DMS 273 treated with DMSO at 0.1 percent for 48 hours (cell line): ENCODE data around the gene C5AR2.
A peak's percentile ranks its signal among the peaks of the same experiment; 100 is the strongest.
"Not testable (repeated sequence)": the region's sequence is repeated elsewhere in the genome, so short reads cannot be mapped to it uniquely, and the experiment has no call there.

Source experiments
- DNase-seq: peaks from one replicate; lab custom pipeline; 2025; lab: John Stamatoyannopoulos, UW

C5AR2 gene

GRCh38 chr19:47363758-47364531 is 32.0 kb downstream of the C5AR2 start:
- DNase-seq = no peak

- not testable (repeated sequence) for DNase-seq
These were observed 33.5 kb downstream of the C5AR2 start for GRCh38 chr19:47365455-47365854.

- DNase-seq = no peak
These were observed 38.2 kb downstream of the C5AR2 start for GRCh38 chr19:47370045-47370611.

GRCh38 chr19:47371261-47371660 is 39.3 kb downstream of the C5AR2 start:
- DNase-seq = no peak

GRCh38 chr19:47372603-47373002 is 40.6 kb downstream of the C5AR2 start:
- no peak for DNase-seq

GRCh38 chr19:47373246-47374240 is 41.6 kb downstream of the C5AR2 start:
- DNase-seq = no peak

GRCh38 chr19:47374876-47375693 is 43.1 kb downstream of the C5AR2 start:
- DNase-seq = no peak

- no peak for DNase-seq
These were observed 44.0 kb downstream of the C5AR2 start for GRCh38 chr19:47375694-47376588.

GRCh38 chr19:47376589-47377144 is 44.7 kb downstream of the C5AR2 start:
- DNase-seq = no peak

- DNase-seq = no peak
These were observed 45.3 kb downstream of the C5AR2 start for GRCh38 chr19:47377208-47377701.

GRCh38 chr19:47377801-47378200 is 45.8 kb downstream of the C5AR2 start:
- DNase-seq = no peak

GRCh38 chr19:47378246-47378645 is 46.3 kb downstream of the C5AR2 start:
- DNase-seq = no peak

GRCh38 chr19:47379381-47379938 is 47.5 kb downstream of the C5AR2 start:
- peak; percentile 29 for DNase-seq

GRCh38 chr19:47380559-47380958 is 48.6 kb downstream of the C5AR2 start:
- DNase-seq = no peak

- no peak for DNase-seq
These were observed 49.1 kb downstream of the C5AR2 start for GRCh38 chr19:47381121-47381520.

GRCh38 chr19:47381653-47382279 is 49.8 kb downstream of the C5AR2 start:
- DNase-seq = no peak

GRCh38 chr19:47383890-47384289 is 51.9 kb downstream of the C5AR2 start:
- not testable (repeated sequence) for DNase-seq

GRCh38 chr19:47384533-47384932 is 52.6 kb downstream of the C5AR2 start:
- not testable (repeated sequence) for DNase-seq

GRCh38 chr19:47386582-47386981 is 54.6 kb downstream of the C5AR2 start:
- DNase-seq = not testable (repeated sequence)
